Bronchial epithelial cell (primary cell): Measurements from ENCODE around the gene SKAP2. TPM values are rescaled to one million over a fixed set of nuclear protein-coding genes. Genes with fewer than 3 reads are reported as not detected.
"Not testable (repeated sequence)": the region's sequence is repeated elsewhere in the genome, so short reads cannot be mapped to it uniquely, and the experiment has no call there.

Experiments
- DNase-seq: peaks from one replicate; pipeline ENCODE4 v3.0.0-alpha.2; 2010; ENCODE audit warnings: low read depth
- FAIRE-seq: peaks from 2 replicates; lab custom pipeline; 2011; peaks lifted over from hg19 to GRCh38; lab: Jason Lieb, UNC
- H3K27me3 ChIP-seq: 2 replicates; pipeline ENCODE4 v1.5.1; 2011; ENCODE audit warnings: low read length; ENCODE audit not compliant: control insufficient read depth, insufficient read depth
- H3K36me3 ChIP-seq: 2 replicates; pipeline ENCODE4 v1.5.1; 2011; ENCODE audit warnings: low read length; ENCODE audit not compliant: control insufficient read depth, insufficient read depth
- H3K4me3 ChIP-seq: 2 replicates; pipeline ENCODE4 v1.5.1; 2011; ENCODE audit warnings: mild to moderate bottlenecking, low read depth, low read length, control low read depth
- total RNA-seq: library from RNA; depleted of rRNA; stranded (reverse); fragments of >200 nt; gene quantifications from 2 replicates; pipeline ENCODE4 v1.2.1, GENCODE V29; 2014
- TF ChIP-seq, protein P1 (sequence below): IDR thresholded peaks from 2 replicates; pipeline ENCODE4 v1.5.1; 2011; ENCODE audit warnings: mild to moderate bottlenecking, moderate library complexity, low read length, control low read depth, inconsistent platforms; ENCODE audit not compliant: insufficient read depth, severe bottlenecking

Gene SKAP2
- total RNA-seq, 1 donor from 2014 or later = 2.1 TPM

DNA sequence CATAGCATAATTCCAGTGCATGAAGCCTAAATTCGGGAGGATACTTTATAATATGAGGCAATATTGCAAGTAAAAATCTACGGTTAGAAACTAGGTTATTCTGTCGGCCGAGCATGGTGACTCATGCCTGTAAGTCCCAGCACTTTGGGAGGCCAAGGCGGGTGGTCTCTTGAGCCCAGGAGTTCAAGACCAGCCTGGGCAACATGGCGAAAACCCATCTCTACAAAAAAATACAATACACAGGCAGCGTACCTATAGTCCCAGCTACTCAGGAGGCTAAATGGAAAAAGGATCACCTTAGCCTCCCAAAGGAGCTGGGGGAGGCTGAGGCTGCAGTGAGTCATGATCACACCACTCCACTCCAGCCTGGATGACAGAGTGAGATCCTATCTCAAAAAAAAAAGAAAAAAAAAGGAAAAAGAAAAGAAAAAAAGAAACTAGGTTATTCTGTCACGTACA lies 14.2 kb downstream of the SKAP2 start:
- TF ChIP-seq, protein P1, sequence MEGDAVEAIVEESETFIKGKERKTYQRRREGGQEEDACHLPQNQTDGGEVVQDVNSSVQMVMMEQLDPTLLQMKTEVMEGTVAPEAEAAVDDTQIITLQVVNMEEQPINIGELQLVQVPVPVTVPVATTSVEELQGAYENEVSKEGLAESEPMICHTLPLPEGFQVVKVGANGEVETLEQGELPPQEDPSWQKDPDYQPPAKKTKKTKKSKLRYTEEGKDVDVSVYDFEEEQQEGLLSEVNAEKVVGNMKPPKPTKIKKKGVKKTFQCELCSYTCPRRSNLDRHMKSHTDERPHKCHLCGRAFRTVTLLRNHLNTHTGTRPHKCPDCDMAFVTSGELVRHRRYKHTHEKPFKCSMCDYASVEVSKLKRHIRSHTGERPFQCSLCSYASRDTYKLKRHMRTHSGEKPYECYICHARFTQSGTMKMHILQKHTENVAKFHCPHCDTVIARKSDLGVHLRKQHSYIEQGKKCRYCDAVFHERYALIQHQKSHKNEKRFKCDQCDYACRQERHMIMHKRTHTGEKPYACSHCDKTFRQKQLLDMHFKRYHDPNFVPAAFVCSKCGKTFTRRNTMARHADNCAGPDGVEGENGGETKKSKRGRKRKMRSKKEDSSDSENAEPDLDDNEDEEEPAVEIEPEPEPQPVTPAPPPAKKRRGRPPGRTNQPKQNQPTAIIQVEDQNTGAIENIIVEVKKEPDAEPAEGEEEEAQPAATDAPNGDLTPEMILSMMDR = no peak
- FAIRE-seq (no peak), DNase-seq (no peak)
- Histone ChIP-seq H3K36me3 (no peaks in the 10 kb centered on the region), H3K4me3 (no peak overlapping the region), H3K27me3 (peaks cover 1% of the 10 kb centered on the region)

DNA sequence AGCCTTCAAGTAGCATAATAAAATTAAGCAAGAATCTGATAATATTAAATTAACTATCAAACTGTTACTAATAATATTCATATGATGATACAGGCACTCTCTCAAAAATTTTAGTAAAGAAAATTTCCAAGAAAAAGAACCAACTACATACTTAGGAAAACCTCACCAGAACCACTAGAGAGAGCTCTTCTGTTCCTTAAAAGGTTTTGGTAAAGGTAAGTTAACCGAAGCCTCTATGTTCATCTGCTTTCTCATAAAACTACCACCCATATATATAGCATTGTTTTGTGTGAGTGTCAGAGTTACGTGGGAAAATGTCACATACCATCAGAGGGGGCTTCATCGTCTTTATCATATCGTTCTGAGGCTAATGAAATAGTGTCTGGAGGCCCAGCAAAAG lies 20.7 kb downstream of the SKAP2 start:
- TF ChIP-seq, protein P1 = peak; percentile 5

DNA sequence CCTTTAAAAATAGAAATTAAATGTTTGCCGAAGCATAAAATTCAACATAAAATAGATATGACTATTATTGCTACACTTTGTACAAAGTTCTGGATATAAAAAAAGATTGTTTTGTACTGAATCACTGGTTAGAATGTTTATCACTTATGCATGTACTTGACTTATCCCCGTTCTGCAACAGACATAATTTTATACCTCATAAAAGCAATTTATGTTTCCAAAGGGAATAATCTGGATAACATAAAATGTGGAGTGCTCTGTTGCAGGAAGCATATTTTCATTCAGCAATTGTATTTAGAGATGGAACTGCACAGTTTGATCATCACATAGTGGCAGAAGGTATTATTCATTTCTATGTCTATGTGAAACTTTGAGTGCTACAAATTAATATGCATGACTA lies 21.5 kb downstream of the SKAP2 start:
- no peaks in the 10 kb centered on the region for H3K27me3 ChIP-seq
- H3K4me3 ChIP-seq = no peak overlapping the region
- TF ChIP-seq, protein P1 = no peak
- no peak for FAIRE-seq
- no peak for DNase-seq
- H3K36me3 ChIP-seq = no peaks in the 10 kb centered on the region

More for the DNA sequence above, 20.7 kb downstream of the SKAP2 start:
- H3K27me3 ChIP-seq = no peaks in the 10 kb centered on the region
- FAIRE-seq (no peak), DNase-seq (no peak)
- no peaks in the 10 kb centered on the region for H3K36me3 ChIP-seq
- no peak overlapping the region for H3K4me3 ChIP-seq

DNA sequence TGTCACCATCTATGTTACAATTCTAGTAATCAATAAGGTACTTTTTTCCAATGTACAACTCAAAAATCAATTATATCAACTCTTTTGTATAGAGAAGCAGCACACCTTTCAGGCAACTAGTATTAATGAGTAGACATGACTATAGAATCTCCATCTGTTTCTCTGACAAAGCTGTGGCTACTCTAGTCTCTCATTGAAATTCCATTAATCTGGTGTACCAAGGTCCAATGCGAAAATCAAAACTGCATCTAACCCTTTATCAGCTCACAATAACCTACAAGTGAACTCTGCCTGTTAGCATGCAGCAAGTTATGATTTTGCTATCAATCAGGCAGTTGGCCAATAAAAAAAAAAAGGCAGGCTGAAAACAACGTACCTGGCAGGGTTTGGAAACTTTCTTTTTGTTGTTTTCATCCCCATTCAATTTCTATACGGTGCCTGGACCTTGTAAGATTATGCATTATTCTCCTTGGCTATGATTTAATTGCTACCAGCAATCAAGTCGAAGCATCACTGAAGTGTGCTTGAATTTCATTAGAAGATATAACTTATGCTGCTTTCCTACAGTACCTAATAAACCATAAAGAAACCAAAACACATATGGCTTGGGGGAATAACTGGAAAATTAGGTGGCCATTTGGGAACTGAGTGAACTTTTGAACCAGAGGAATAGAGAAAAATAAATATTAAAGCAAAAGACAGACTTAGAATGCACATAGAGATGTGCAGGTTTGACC lies 23.2 kb downstream of the SKAP2 start:
- FAIRE-seq = no peak

DNA sequence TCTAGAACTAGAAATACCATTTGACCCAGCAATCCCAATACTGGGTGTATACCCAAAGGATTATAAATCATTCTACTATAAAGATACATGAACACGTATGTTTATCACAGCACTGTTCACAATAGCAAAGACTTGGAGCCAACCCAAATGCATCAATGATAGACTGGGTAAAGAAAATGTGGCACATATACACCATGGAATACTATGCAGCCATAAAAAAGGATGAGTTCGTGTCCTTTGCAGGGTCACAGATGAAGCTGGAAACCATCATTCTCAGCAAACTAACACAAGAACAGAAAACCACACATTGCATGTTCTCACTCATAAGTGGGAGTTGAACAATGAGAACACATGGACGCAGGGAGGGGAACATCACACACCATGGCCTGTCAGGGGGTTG lies 27.6 kb downstream of the SKAP2 start:
- H3K27me3 ChIP-seq, H3K36me3 ChIP-seq, DNase-seq, FAIRE-seq, H3K4me3 ChIP-seq: not testable (repeated sequence)

More for the DNA sequence above, 23.2 kb downstream of the SKAP2 start:
- DNase-seq = no peak
- TF ChIP-seq, protein P1 = no peak
- Histone ChIP-seq H3K4me3 (no peak overlapping the region), H3K27me3 (no peaks in the 10 kb centered on the region), H3K36me3 (no peaks in the 10 kb centered on the region)

DNA sequence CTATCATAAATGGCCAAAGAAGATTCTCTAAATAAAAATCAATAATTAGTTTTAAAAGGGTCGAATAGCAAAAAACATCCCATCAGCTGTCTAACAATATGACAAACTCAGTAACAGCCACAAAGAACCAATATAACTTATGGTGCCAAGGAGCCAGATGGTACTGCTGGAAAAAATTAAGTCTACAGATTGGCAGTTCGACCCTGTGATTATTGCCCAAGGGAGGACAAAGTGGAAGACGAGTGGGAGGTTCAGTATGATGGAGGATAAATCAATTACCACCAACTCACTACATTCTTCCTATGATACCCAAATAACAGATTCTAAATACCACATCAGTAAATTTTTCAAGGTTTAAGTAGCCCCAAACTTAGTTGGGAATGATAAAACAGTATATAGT lies 49.0 kb downstream of the SKAP2 start:
- FAIRE-seq (no peak), DNase-seq (no peak)
- no peaks in the 10 kb centered on the region for H3K27me3 ChIP-seq
- H3K4me3 ChIP-seq = no peak overlapping the region
- TF ChIP-seq, protein P1 = no peak
- H3K36me3 ChIP-seq = no peaks in the 10 kb centered on the region
